Liver (tissue), 3 donors: ENCODE data around the gene PARD3B.

ENCODE experiments used
- TAF1 ChIP-seq: conservative IDR thresholded peaks from 2 replicates; pipeline ENCODE4 v1.6.1; 2016; ENCODE audit warnings: antibody characterized with exemption, mild to moderate bottlenecking
- TF ChIP-seq, protein P1 (sequence below): fragments of 150-350 bp; IDR thresholded peaks from 2 replicates; pipeline ENCODE4 v1.5.1; 2017; ENCODE audit warnings: improper control_type of control experiment, low read depth, low read length; ENCODE audit not compliant: missing input control
- donor health status: healthy.
- donor health status: healthy.

DNA sequence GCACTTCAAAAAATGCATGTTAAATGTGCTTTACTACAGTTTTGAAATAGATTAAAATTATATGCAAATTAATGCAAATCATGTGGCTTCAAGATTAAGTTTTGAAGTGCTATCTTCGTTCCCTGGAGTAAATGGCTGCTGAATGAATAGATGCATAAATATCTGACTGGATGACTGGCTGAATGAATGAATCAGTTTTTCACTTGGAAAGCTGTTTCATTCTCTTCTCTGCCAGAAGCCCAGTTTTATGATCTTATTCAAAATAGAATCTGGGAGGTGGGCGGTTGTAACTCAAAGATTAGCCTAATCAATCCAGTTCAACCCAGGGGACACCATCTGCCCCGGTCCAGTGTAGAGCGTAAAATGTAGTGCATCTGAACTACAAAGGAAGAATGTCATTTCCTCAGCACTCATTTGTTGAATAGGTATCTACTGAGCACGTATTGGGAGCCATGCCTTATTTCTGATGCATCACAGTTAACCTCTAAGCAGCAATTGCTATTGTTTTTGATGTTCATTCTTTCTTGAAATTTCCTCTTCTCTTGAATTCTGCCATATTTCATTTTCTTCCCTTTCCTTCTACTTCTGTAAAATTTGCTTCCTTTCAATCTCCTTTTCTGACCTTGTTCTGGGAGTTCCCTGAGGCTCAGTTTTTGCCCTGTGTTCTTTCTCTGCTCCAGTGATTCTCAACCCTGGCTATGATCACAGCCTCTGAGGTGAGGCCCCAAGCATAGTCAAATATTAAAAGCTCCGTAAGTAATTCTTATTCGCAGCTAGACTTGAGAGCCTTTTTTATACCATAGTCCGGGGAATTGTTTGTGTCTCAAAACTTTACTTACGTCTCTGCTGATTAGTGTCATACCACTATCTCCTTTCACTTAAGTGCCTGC, 282.7 kb downstream of the PARD3B start:
- TF ChIP-seq, protein P1, sequence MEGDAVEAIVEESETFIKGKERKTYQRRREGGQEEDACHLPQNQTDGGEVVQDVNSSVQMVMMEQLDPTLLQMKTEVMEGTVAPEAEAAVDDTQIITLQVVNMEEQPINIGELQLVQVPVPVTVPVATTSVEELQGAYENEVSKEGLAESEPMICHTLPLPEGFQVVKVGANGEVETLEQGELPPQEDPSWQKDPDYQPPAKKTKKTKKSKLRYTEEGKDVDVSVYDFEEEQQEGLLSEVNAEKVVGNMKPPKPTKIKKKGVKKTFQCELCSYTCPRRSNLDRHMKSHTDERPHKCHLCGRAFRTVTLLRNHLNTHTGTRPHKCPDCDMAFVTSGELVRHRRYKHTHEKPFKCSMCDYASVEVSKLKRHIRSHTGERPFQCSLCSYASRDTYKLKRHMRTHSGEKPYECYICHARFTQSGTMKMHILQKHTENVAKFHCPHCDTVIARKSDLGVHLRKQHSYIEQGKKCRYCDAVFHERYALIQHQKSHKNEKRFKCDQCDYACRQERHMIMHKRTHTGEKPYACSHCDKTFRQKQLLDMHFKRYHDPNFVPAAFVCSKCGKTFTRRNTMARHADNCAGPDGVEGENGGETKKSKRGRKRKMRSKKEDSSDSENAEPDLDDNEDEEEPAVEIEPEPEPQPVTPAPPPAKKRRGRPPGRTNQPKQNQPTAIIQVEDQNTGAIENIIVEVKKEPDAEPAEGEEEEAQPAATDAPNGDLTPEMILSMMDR: no peak
- no peak for TF ChIP-seq TAF1
